ENCODE data around the gene CUL4A.
"Not testable (repeated sequence)": the region's sequence is repeated elsewhere in the genome, so short reads cannot be mapped to it uniquely, and the experiment has no call there.

CUL4A gene

GRCh38 chr13:113239986-113240385, 30.6 kb downstream of the CUL4A start:
- no peak for DNase-seq

GRCh38 chr13:113241623-113242022, 32.2 kb downstream of the CUL4A start:
- not testable (repeated sequence) for DNase-seq

- DNase-seq, result no peak
Measured at GRCh38 chr13:113243847-113244246, 34.4 kb downstream of the CUL4A start.

GRCh38 chr13:113245849-113246796, 36.7 kb downstream of the CUL4A start:
- no peak for DNase-seq

GRCh38 chr13:113252516-113253095, 43.2 kb downstream of the CUL4A start:
- no peak for DNase-seq

GRCh38 chr13:113257908-113258307, 48.5 kb downstream of the CUL4A start:
- not testable (repeated sequence) for DNase-seq

GRCh38 chr13:113258321-113259054, 49.1 kb downstream of the CUL4A start:
- peak in 2 of 14 donors; percentile 3 to 22 for DNase-seq

- DNase-seq, result no peak
Measured at GRCh38 chr13:113260996-113261395, 51.6 kb downstream of the CUL4A start.

GRCh38 chr13:113263016-113263415, 53.6 kb downstream of the CUL4A start:
- not testable (repeated sequence) for DNase-seq

- no peak for DNase-seq
Measured at GRCh38 chr13:113267642-113268405, 58.4 kb downstream of the CUL4A start.

GRCh38 chr13:113272031-113272430, 62.6 kb downstream of the CUL4A start:
- DNase-seq, result no peak

GRCh38 chr13:113272701-113273181, 63.3 kb downstream of the CUL4A start:
- peak in 1 of 14 donors; percentile 34 for DNase-seq

GRCh38 chr13:113273321-113273720, 63.9 kb downstream of the CUL4A start:
- peak in 1 of 14 donors; percentile 26 for DNase-seq

- peak in 3 of 14 donors; percentile 7 to 57 (median 25) for DNase-seq
Measured at GRCh38 chr13:113273851-113274590, 64.6 kb downstream of the CUL4A start.

GRCh38 chr13:113274721-113275120, 65.3 kb downstream of the CUL4A start:
- no peak for DNase-seq

GRCh38 chr13:113275387-113275786, 66.0 kb downstream of the CUL4A start:
- no peak for DNase-seq

- DNase-seq, result no peak
Measured at GRCh38 chr13:113280126-113280525, 70.7 kb downstream of the CUL4A start.

- DNase-seq, result no peak
Measured at GRCh38 chr13:113283904-113284303, 74.5 kb downstream of the CUL4A start.

GRCh38 chr13:113288880-113289279, 79.5 kb downstream of the CUL4A start:
- no peak for DNase-seq

GRCh38 chr13:113291129-113291528, 81.7 kb downstream of the CUL4A start:
- no peak for DNase-seq

All from C1 segment of cervical spinal cord (tissue), 14 donors.